Subcutaneous abdominal adipose tissue (tissue), 5 donors: ENCODE measurements around the gene IL17RC.
A peak's percentile ranks its signal among the peaks of the same experiment; 100 is the strongest.
"Not testable (repeated sequence)": the region's sequence is repeated elsewhere in the genome, so short reads cannot be mapped to it uniquely, and the experiment has no call there.

ENCODE experiments used
- H3K27ac ChIP-seq: one replicate; pipeline ENCODE4 v1.7.0; 2013; ENCODE audit warnings: low read depth, mild to moderate bottlenecking, inconsistent platforms, low read length, moderate library complexity
- H3K27me3 ChIP-seq, 5 donors: one replicate each; pipeline ENCODE4 v1.7.0; 2013; ENCODE audit warnings: low read length in 5 of 5, inconsistent platforms in 1 of 5; ENCODE audit not compliant: control insufficient read depth in 5 of 5, insufficient read depth in 4 of 5
- H3K36me3 ChIP-seq, 5 donors: one replicate each; pipeline ENCODE4 v1.7.0; 2013; ENCODE audit warnings: low read length in 5 of 5; ENCODE audit not compliant: control insufficient read depth in 5 of 5, insufficient read depth in 5 of 5
- H3K4me1 ChIP-seq, 5 donors: one replicate each; pipeline ENCODE4 v1.7.0; 2013; ENCODE audit warnings: low read length in 5 of 5, mild to moderate bottlenecking in 3 of 5, moderate library complexity in 1 of 5; ENCODE audit not compliant: control insufficient read depth in 5 of 5, insufficient read depth in 5 of 5
- H3K4me3 ChIP-seq, 5 donors: one replicate each; pipeline ENCODE4 v1.7.0; 2013; ENCODE audit warnings: low read length in 5 of 5, low read depth in 1 of 5
- H3K9ac ChIP-seq, 5 donors: one replicate each; pipeline ENCODE4 v1.7.0; 2013; ENCODE audit warnings: low read length in 5 of 5, mild to moderate bottlenecking in 4 of 5, moderate library complexity in 3 of 5
- H3K9me3 ChIP-seq, 5 donors: one replicate each; pipeline ENCODE4 v1.7.0; 2013; ENCODE audit warnings: low read length in 5 of 5; ENCODE audit not compliant: control insufficient read depth in 5 of 5
- donor health status: healthy.
- donor health status: healthy.
- donor health status: healthy.
- donor health status: healthy.
- donor health status: healthy.

The IL17RC gene

GRCh38 chr3:9891072-9891622, 25.8 kb upstream of the IL17RC start:
- H3K27ac ChIP-seq = peak overlapping the region; percentile 98
- no peaks in the 10 kb centered on the region for H3K9me3 ChIP-seq
- no peaks in the 10 kb centered on the region for H3K27me3 ChIP-seq
- H3K4me3 ChIP-seq = peak overlapping the region; percentile 85 to 99 (median 98)
- peaks cover 1 to 42% (median 21%) of the 10 kb centered on the region in 5 donors for H3K4me1 ChIP-seq
- peaks cover 0 to 14% (median 13%) of the 10 kb centered on the region in 5 donors for H3K36me3 ChIP-seq
- H3K9ac ChIP-seq = peak overlapping the region; percentile 84 to 100 (median 99)

GRCh38 chr3:9893739-9894138, 23.2 kb upstream of the IL17RC start:
- Histone ChIP-seq H3K27ac (peak overlapping the region; percentile 69), H3K4me1 (peaks cover 5 to 58% (median 38%) of the 10 kb centered on the region in 5 donors), H3K9me3 (no peaks in the 10 kb centered on the region)

GRCh38 chr3:9895715-9896114, 21.2 kb upstream of the IL17RC start:
- H3K4me1 ChIP-seq = peaks cover 5 to 58% (median 32%) of the 10 kb centered on the region in 5 donors
- H3K4me3 ChIP-seq, H3K9ac ChIP-seq, H3K27me3 ChIP-seq, H3K9me3 ChIP-seq: not testable (repeated sequence)
- H3K27ac ChIP-seq = peak overlapping the region; percentile 77
- H3K36me3 ChIP-seq = peaks cover 0 to 14% (median 13%) of the 10 kb centered on the region in 5 donors

More at GRCh38 chr3:9893739-9894138, 23.2 kb upstream of the IL17RC start:
- no peak overlapping the region for H3K4me3 ChIP-seq
- H3K27me3 ChIP-seq = no peaks in the 10 kb centered on the region
- peak overlapping the region in 1 of 5 donors; percentile 39 for H3K9ac ChIP-seq
- peaks cover 0 to 14% (median 13%) of the 10 kb centered on the region in 5 donors for H3K36me3 ChIP-seq

- peak overlapping the region; percentile 77 for H3K27ac ChIP-seq
- peaks cover 0 to 14% (median 13%) of the 10 kb centered on the region in 5 donors for H3K36me3 ChIP-seq
- not testable (repeated sequence) for H3K9me3 ChIP-seq, H3K27me3 ChIP-seq, H3K9ac ChIP-seq, H3K4me3 ChIP-seq
- H3K4me1 ChIP-seq = peaks cover 3 to 48% (median 24%) of the 10 kb centered on the region in 5 donors
These were observed 20.0 kb upstream of the IL17RC start for GRCh38 chr3:9896755-9897407.

- H3K9me3 ChIP-seq = no peaks in the 10 kb centered on the region
- H3K4me3 ChIP-seq = no peak overlapping the region
- H3K27me3 ChIP-seq = no peaks in the 10 kb centered on the region
- peak overlapping the region; percentile 77 for H3K27ac ChIP-seq
- peaks cover 0 to 12% (median 10%) of the 10 kb centered on the region in 5 donors for H3K36me3 ChIP-seq
- peak overlapping the region in 2 of 5 donors; percentile 22 to 43 for H3K9ac ChIP-seq
- peaks cover 3 to 50% (median 30%) of the 10 kb centered on the region in 5 donors for H3K4me1 ChIP-seq
These were observed 19.2 kb upstream of the IL17RC start for GRCh38 chr3:9897408-9898372.

- Histone ChIP-seq H3K36me3 (peaks cover 0 to 3% (median under 1%) of the 10 kb centered on the region in 5 donors), H3K4me1 (peaks cover 9 to 53% (median 36%) of the 10 kb centered on the region in 5 donors), H3K27ac (peak overlapping the region; percentile 77), H3K9ac (peak overlapping the region in 1 of 5 donors; percentile 22), H3K9me3 (no peaks in the 10 kb centered on the region), H3K4me3 (no peak overlapping the region), H3K27me3 (no peaks in the 10 kb centered on the region)
These were observed 18.2 kb upstream of the IL17RC start for GRCh38 chr3:9898467-9899241.

GRCh38 chr3:9899289-9899791, 17.6 kb upstream of the IL17RC start:
- Histone ChIP-seq H3K27me3 (no peaks in the 10 kb centered on the region), H3K9ac (no peak overlapping the region), H3K27ac (peak overlapping the region; percentile 16), H3K4me3 (no peak overlapping the region), H3K9me3 (no peaks in the 10 kb centered on the region), H3K4me1 (peaks cover 10 to 51% (median 38%) of the 10 kb centered on the region in 5 donors), H3K36me3 (no peaks in the 10 kb centered on the region)

GRCh38 chr3:9900965-9901415, 15.9 kb upstream of the IL17RC start:
- peaks cover 10 to 46% (median 38%) of the 10 kb centered on the region in 5 donors for H3K4me1 ChIP-seq

GRCh38 chr3:9901967-9902366, 14.9 kb upstream of the IL17RC start:
- Histone ChIP-seq H3K27me3 (no peaks in the 10 kb centered on the region), H3K4me3 (no peak overlapping the region), H3K9ac (no peak overlapping the region), H3K27ac (peak overlapping the region; percentile 81), H3K4me1 (peaks cover 10 to 45% (median 38%) of the 10 kb centered on the region in 5 donors), H3K9me3 (no peaks in the 10 kb centered on the region), H3K36me3 (peaks cover 0 to 7% (median 6%) of the 10 kb centered on the region in 5 donors)

More at GRCh38 chr3:9900965-9901415, 15.9 kb upstream of the IL17RC start:
- H3K9me3 ChIP-seq, H3K36me3 ChIP-seq, H3K27ac ChIP-seq, H3K4me3 ChIP-seq, H3K9ac ChIP-seq, H3K27me3 ChIP-seq: not testable (repeated sequence)
